Progenitor cell of endocrine pancreas (in vitro differentiated cells): Measurements from ENCODE around the gene ZDHHC6. TPM values are rescaled to one million over a fixed set of nuclear protein-coding genes. Genes with fewer than 3 reads are reported as not detected.

Source experiments
- DNase-seq: peaks from one replicate; pipeline ENCODE4 v3.0.0; 2021; ENCODE audit warnings: low spot score; ENCODE audit not compliant: unreplicated experiment
- H3K27ac Mint-ChIP-seq: 2 replicates; pipeline ENCODE4 v1.8.0; 2021; ENCODE audit warnings: mild to moderate bottlenecking, moderate library complexity, mixed read lengths
- H3K27me3 Mint-ChIP-seq: 2 replicates; pipeline ENCODE4 v1.8.0; 2021; ENCODE audit warnings: mixed read lengths
- H3K36me3 Mint-ChIP-seq: 2 replicates; pipeline ENCODE4 v1.8.0; 2022; ENCODE audit warnings: mixed read lengths; ENCODE audit not compliant: insufficient read depth
- H3K4me1 Mint-ChIP-seq: 2 replicates; pipeline ENCODE4 v1.8.0; 2021; ENCODE audit warnings: low read depth, mixed read lengths
- H3K4me3 Mint-ChIP-seq: 2 replicates; pipeline ENCODE4 v1.8.0; 2021; ENCODE audit warnings: low read depth, mild to moderate bottlenecking, moderate library complexity, mixed read lengths
- H3K9me3 Mint-ChIP-seq: 2 replicates; pipeline ENCODE4 v1.8.0; 2021; ENCODE audit warnings: low read depth, mixed read lengths
- CTCF ChIP-seq: fragments of 200-600 bp; sonication (generic); IDR thresholded peaks from one replicate; pipeline ENCODE4 v1.5.0; 2021; ENCODE audit warnings: antibody characterized with exemption, mild to moderate bottlenecking; ENCODE audit not compliant: unreplicated experiment
- total RNA-seq: library from RNA; stranded (reverse); gene quantifications from 2 replicates; pipeline ENCODE4 v1.2.1, GENCODE V29; 2021

The ZDHHC6 gene
- total RNA-seq, 1 donor from 2014 or later = 47.9 TPM

- no peaks in the 10 kb centered on the region for H3K27me3 Mint-ChIP-seq
- H3K9me3 Mint-ChIP-seq = peaks cover 13% of the 10 kb centered on the region
- peaks cover 11% of the 10 kb centered on the region for H3K36me3 Mint-ChIP-seq
- no peak overlapping the region for H3K27ac Mint-ChIP-seq
- no peaks in the 10 kb centered on the region for H3K4me1 Mint-ChIP-seq
- peak; percentile 16 for TF ChIP-seq CTCF
- no peak overlapping the region for H3K4me3 Mint-ChIP-seq
- no peak for DNase-seq
Measured at GRCh38 chr10:112456533-112456932, 9.8 kb upstream of the ZDHHC6 start.

- H3K27me3 Mint-ChIP-seq = no peaks in the 10 kb centered on the region
- TF ChIP-seq CTCF = no peak
- DNase-seq = no peak
- H3K4me3 Mint-ChIP-seq = no peak overlapping the region
- no peaks in the 10 kb centered on the region for H3K4me1 Mint-ChIP-seq
- peaks cover 13% of the 10 kb centered on the region for H3K9me3 Mint-ChIP-seq
- H3K36me3 Mint-ChIP-seq = peaks cover 11% of the 10 kb centered on the region
- H3K27ac Mint-ChIP-seq = no peak overlapping the region
Measured at GRCh38 chr10:112454910-112455779, 8.4 kb upstream of the ZDHHC6 start.

GRCh38 chr10:112448888-112449287, 2.2 kb upstream of the ZDHHC6 start:
- Mint-ChIP-seq H3K27ac (no peak overlapping the region), H3K4me3 (peak overlapping the region; percentile 90), H3K36me3 (peaks cover 10% of the 10 kb centered on the region), H3K27me3 (no peaks in the 10 kb centered on the region), H3K4me1 (peaks cover 15% of the 10 kb centered on the region), H3K9me3 (peaks cover 8% of the 10 kb centered on the region)
- DNase-seq = no peak
- no peak for TF ChIP-seq CTCF

GRCh38 chr10:112447620-112447928, 860 bp upstream of the ZDHHC6 start:
- peaks cover 2% of the 10 kb centered on the region for H3K36me3 Mint-ChIP-seq
- no peaks in the 10 kb centered on the region for H3K9me3 Mint-ChIP-seq
- DNase-seq = no peak

More at GRCh38 chr10:112447620-112447928, 860 bp upstream of the ZDHHC6 start:
- peak overlapping the region; percentile 93 for H3K27ac Mint-ChIP-seq
- H3K4me3 Mint-ChIP-seq = peak overlapping the region; percentile 90
- H3K27me3 Mint-ChIP-seq = no peaks in the 10 kb centered on the region
- H3K4me1 Mint-ChIP-seq = peaks cover 15% of the 10 kb centered on the region
- no peak for TF ChIP-seq CTCF
